ENCODE data around the gene PDXK. TPM values are rescaled to one million over a fixed set of nuclear protein-coding genes. Genes with fewer than 3 reads are reported as not detected.

Gene PDXK
- total and polyA plus RNA-seq, 2 of the 13 experiments (the other 11 are each of a cell fraction or from before 2014, with no cell fraction given) = 114 to 184 TPM

DNA sequence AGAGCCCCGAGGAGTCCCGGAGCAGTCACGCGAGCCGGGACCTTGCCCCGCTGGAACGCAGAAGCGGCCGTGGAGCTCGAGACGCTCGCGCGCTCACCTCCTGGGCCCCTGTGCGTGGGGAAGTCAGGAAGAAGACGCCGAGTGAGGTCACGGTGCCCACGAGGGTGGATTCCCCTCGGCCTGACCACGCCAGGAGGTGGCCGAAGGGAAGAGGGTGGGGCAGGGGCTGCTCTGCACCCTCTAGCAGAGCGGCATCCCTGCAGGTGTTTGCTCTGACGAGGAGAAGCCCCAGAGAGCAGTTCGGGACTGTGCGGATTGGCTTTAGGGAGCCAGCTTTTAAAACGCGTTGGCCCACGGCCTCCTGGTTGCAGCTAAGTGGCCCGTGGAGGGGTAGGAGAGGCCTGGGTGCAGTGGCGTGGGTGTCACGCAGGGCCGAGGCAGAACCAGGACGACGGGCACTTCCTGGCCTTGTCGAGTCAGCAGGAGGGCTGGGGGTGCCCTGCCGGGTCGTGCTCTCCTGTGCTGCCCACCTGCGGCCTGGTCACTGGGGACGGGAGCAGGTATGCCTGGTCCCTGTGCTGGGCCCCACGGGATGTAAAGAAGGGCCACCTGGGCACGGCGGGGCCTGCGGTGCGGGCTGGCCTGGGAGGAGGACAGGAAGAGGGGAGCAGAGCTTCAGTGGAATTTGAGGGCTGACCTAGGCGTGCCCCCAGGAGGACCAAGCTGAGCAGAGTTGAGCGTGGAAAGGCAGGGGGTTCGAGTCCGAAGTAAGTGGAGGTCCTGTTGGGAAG is 1.0 kb downstream of the PDXK start (continued):
- TF ChIP-seq NR2F1 (CRISPR knock-in tag; IDR thresholded peaks at IDR 0.05) (no peak), ZBTB7B (CRISPR knock-in tag; IDR thresholded peaks at IDR 0.05) (no peak), MAFF (IDR thresholded peaks at IDR 0.05; ENCODE audit: low read depth, low read length) (no peak), CBX2 (IDR thresholded peaks at IDR 0.05; ENCODE audit: low read depth, low read length) (no peak), CBX2 (CRISPR knock-in tag; IDR thresholded peaks at IDR 0.05; ENCODE audit: low read depth) (no peak), ZFP1 (CRISPR knock-in tag; IDR thresholded peaks at IDR 0.05) (no peak), ZMYM2 (CRISPR knock-in tag; IDR thresholded peaks at IDR 0.05) (no peak), ZNF777 (CRISPR knock-in tag; IDR thresholded peaks at IDR 0.05) (no peak), NR2F2 (IDR thresholded peaks at IDR 0.05; ENCODE audit: borderline replicate concordance, low read depth) (no peak), ZNF101 (CRISPR knock-in tag; IDR thresholded peaks at IDR 0.05; ENCODE audit: borderline replicate concordance, low read depth) (no peak), PCBP1 (IDR thresholded peaks at IDR 0.05; ENCODE audit: borderline replicate concordance, low read depth, low read length) (0 out of 2 replicates have a peak, but pooled peaks have one; percentile 30), ZNF543 (CRISPR knock-in tag; IDR thresholded peaks at IDR 0.05) (no peak), YEATS4 (CRISPR knock-in tag; IDR thresholded peaks at IDR 0.05; ENCODE audit: borderline replicate concordance) (no peak), REPIN1 (CRISPR knock-in tag; IDR thresholded peaks at IDR 0.05; ENCODE audit: borderline replicate concordance, low read depth) (no peak), ATAD3A (CRISPR knock-in tag; IDR thresholded peaks at IDR 0.05) (no peak), CENPX (CRISPR knock-in tag; IDR thresholded peaks at IDR 0.05) (no peak), EEA1 (CRISPR knock-in tag; IDR thresholded peaks at IDR 0.05; ENCODE audit: borderline replicate concordance) (no peak), ONECUT2 (CRISPR knock-in tag; IDR thresholded peaks at IDR 0.05) (no peak), RXRA (CRISPR knock-in tag; IDR thresholded peaks at IDR 0.05) (no peak), FOXJ3 (CRISPR knock-in tag; IDR thresholded peaks at IDR 0.05; ENCODE audit: borderline replicate concordance) (no peak), CHD2 (IDR thresholded peaks at IDR 0.05; ENCODE audit: low read depth, low read length) (no peak)
- TF ChIP-seq, protein P1, sequence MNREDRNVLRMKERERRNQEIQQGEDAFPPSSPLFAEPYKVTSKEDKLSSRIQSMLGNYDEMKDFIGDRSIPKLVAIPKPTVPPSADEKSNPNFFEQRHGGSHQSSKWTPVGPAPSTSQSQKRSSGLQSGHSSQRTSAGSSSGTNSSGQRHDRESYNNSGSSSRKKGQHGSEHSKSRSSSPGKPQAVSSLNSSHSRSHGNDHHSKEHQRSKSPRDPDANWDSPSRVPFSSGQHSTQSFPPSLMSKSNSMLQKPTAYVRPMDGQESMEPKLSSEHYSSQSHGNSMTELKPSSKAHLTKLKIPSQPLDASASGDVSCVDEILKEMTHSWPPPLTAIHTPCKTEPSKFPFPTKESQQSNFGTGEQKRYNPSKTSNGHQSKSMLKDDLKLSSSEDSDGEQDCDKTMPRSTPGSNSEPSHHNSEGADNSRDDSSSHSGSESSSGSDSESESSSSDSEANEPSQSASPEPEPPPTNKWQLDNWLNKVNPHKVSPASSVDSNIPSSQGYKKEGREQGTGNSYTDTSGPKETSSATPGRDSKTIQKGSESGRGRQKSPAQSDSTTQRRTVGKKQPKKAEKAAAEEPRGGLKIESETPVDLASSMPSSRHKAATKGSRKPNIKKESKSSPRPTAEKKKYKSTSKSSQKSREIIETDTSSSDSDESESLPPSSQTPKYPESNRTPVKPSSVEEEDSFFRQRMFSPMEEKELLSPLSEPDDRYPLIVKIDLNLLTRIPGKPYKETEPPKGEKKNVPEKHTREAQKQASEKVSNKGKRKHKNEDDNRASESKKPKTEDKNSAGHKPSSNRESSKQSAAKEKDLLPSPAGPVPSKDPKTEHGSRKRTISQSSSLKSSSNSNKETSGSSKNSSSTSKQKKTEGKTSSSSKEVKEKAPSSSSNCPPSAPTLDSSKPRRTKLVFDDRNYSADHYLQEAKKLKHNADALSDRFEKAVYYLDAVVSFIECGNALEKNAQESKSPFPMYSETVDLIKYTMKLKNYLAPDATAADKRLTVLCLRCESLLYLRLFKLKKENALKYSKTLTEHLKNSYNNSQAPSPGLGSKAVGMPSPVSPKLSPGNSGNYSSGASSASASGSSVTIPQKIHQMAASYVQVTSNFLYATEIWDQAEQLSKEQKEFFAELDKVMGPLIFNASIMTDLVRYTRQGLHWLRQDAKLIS (CRISPR knock-in tag; IDR thresholded peaks at IDR 0.05) = no peak
- TF ChIP-seq, protein P2, sequence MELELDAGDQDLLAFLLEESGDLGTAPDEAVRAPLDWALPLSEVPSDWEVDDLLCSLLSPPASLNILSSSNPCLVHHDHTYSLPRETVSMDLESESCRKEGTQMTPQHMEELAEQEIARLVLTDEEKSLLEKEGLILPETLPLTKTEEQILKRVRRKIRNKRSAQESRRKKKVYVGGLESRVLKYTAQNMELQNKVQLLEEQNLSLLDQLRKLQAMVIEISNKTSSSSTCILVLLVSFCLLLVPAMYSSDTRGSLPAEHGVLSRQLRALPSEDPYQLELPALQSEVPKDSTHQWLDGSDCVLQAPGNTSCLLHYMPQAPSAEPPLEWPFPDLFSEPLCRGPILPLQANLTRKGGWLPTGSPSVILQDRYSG (CRISPR knock-in tag; IDR thresholded peaks at IDR 0.05) = no peak
- TF ChIP-seq, protein P3, sequence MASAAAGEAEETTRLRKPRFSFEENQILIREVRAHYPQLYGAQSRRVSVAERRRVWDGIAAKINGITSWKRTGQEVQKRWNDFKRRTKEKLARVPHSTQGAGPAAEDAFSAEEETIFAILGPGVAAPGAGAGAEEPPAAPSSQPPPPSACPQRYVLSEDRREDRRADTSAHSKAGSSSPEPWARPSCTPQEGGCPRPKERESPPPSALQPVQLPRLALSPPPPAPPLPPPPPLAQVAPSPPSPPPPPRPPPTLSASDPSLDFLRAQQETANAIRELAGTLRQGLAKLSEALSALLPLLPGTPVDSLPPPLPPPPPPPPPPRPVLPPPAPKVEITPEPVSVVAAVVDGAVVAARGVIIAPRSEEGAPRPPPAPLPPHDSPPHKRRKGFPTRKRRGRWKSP (CRISPR knock-in tag; IDR thresholded peaks at IDR 0.05) = peak; percentile 71; the same call in 1 of the 2 replicates

Data from HepG2 (cell line).